Omental fat pad (tissue), 4 donors: ENCODE data around the gene SMIM27. TPM values are rescaled to one million over a fixed set of nuclear protein-coding genes. Genes with fewer than 3 reads are reported as not detected.
"Not testable (repeated sequence)": the region's sequence is repeated elsewhere in the genome, so short reads cannot be mapped to it uniquely, and the experiment has no call there.

Experiments used
- ATAC-seq: fragments of 150-250 bp; one replicate; pipeline ENCODE4 v1.9.1; 2016; ENCODE audit warnings: mild to moderate bottlenecking, moderate library complexity; ENCODE audit not compliant: low FRiP score
- DNase-seq: peaks from one replicate; pipeline ENCODE4 v3.0.0-alpha.2; 2019; ENCODE audit warnings: low spot score
- total RNA-seq, 4 donors: library from RNA; depleted of rRNA; stranded (reverse); fragments of >200 nt; gene quantifications; one replicate each; pipeline ENCODE4 v1.1.0, GENCODE V29; 2016
- TF ChIP-seq, protein P1 (sequence below), 3 donors: fragments of 450-650 bp; IDR thresholded peaks; one replicate each; pipeline ENCODE4 v1.5.1; 2016 to 2017; ENCODE audit warnings: antibody characterized with exemption in 3 of 3, mild to moderate bottlenecking in 3 of 3, moderate library complexity in 2 of 3

The SMIM27 gene
- total RNA-seq, 4 donors from 2014 or later: 3.7 to 7.3 (median 4.3) TPM

- DNase-seq: no peak
- TF ChIP-seq, protein P1, sequence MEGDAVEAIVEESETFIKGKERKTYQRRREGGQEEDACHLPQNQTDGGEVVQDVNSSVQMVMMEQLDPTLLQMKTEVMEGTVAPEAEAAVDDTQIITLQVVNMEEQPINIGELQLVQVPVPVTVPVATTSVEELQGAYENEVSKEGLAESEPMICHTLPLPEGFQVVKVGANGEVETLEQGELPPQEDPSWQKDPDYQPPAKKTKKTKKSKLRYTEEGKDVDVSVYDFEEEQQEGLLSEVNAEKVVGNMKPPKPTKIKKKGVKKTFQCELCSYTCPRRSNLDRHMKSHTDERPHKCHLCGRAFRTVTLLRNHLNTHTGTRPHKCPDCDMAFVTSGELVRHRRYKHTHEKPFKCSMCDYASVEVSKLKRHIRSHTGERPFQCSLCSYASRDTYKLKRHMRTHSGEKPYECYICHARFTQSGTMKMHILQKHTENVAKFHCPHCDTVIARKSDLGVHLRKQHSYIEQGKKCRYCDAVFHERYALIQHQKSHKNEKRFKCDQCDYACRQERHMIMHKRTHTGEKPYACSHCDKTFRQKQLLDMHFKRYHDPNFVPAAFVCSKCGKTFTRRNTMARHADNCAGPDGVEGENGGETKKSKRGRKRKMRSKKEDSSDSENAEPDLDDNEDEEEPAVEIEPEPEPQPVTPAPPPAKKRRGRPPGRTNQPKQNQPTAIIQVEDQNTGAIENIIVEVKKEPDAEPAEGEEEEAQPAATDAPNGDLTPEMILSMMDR (IDR thresholded peaks at IDR 0.05): no peak
- ATAC-seq: no peak
Observed at GRCh38 chr9:32596096-32596865, 44.2 kb downstream of the SMIM27 start.

DNA sequence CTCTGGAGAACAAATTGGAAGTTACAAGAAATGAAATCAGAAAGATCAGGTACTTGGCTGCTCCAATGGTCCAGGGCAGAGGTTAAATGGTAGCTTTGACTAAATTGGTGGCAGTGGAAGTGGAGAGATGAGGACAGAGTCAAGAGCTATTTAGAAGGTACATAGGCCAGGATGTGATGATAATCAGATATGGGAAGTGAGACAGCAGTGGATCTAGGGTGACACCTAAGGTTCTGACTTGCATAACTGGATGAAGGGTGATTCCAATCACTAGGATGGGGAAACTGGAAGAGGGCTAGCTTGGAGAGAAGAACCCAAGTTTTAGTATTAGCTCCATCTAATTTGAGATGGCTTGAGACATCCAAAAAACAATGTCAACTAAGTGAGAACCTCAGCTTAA, 44.8 kb downstream of the SMIM27 start:
- TF ChIP-seq, protein P1 (IDR thresholded peaks at IDR 0.05): no peak
- DNase-seq (no peak), ATAC-seq (no peak)

- not testable (repeated sequence) for ATAC-seq, DNase-seq
Observed at GRCh38 chr9:32599021-32599420, 46.9 kb downstream of the SMIM27 start.

Other genes starting within 250 kb of the SMIM27 start
- 100 to 1,000 TPM in 3 of 4 donors, 10 to 100 TPM in 1; 69.8 to 266 (median 165) TPM for gene ACO1, start 167.7 kb upstream of the SMIM27 start, total RNA-seq
- 10 to 100 TPM in 2 of 4 donors, 1 to 10 TPM in 2; 5.8 to 29.5 (median 9.1) TPM for gene RIGI, start 26.1 kb upstream of the SMIM27 start, total RNA-seq
- gene TOPORS, start 259 bp downstream of the SMIM27 start, total RNA-seq: 10 to 100 TPM; 18.0 to 27.1 (median 24.6) TPM
- gene NDUFB6, start 20.8 kb downstream of the SMIM27 start, total RNA-seq: 10 to 100 TPM; 26.5 to 44.1 (median 37.4) TPM
- gene TAF1L, start 83.3 kb downstream of the SMIM27 start, total RNA-seq: not detected
- gene TMEM215, start 231.2 kb downstream of the SMIM27 start, total RNA-seq: not detected